ENCODE data around the gene STEEP1. TPM values are rescaled to one million over a fixed set of nuclear protein-coding genes. Genes with fewer than 3 reads are reported as not detected.

Gene STEEP1
- total and polyA plus RNA-seq, 2 of the 13 experiments (the other 11 are each of a cell fraction or from before 2014, with no cell fraction given) = 7.7 to 23.1 TPM

DNA sequence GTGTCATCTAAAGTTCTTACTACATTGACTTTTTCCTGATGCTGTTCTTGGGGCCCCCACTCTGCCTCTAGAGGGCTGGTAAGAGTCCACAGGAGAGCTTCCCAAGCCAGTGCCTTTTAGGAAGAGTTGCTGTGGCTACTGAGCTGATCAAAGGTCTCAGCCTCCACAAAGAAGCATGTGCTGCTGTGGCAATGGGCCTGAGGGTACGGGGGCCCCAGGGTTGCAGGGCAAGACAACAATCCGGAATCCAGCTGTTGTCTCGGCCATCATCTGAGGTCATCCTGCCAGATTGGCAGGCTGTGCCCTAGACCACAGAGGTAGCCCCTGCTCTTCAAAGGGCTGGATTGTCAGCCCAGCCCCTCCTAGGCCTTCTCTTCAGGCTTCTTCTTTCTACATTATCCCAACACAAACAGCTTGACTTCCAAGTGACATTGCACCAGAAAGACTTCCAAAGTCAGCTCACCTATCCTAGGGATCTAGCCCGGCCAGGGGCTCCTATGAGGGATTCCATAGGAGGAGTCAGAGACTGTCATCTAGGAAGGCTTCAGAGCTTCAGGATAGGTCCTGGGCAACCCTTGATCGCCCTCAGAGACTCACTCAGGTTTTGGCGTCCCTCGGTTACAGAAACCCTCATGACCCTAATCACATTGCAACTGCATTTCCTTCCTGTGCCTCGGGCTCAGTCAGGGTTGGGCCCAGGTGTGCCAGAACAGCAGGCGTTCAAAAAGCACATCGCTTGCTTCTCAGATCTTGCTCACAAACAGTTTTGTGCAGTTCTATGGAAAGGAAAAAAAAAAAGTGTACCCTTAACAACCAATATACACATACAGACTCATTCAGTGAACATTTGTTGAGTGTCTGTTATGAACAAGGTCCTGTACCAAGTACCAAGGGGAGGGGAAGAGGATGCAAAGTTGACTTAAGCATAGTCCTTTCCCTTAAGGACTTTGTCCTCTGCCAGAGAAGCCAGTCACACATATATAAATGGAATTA lies 69.2 kb downstream of the STEEP1 start (continued):
- TF ChIP-seq, protein P1, sequence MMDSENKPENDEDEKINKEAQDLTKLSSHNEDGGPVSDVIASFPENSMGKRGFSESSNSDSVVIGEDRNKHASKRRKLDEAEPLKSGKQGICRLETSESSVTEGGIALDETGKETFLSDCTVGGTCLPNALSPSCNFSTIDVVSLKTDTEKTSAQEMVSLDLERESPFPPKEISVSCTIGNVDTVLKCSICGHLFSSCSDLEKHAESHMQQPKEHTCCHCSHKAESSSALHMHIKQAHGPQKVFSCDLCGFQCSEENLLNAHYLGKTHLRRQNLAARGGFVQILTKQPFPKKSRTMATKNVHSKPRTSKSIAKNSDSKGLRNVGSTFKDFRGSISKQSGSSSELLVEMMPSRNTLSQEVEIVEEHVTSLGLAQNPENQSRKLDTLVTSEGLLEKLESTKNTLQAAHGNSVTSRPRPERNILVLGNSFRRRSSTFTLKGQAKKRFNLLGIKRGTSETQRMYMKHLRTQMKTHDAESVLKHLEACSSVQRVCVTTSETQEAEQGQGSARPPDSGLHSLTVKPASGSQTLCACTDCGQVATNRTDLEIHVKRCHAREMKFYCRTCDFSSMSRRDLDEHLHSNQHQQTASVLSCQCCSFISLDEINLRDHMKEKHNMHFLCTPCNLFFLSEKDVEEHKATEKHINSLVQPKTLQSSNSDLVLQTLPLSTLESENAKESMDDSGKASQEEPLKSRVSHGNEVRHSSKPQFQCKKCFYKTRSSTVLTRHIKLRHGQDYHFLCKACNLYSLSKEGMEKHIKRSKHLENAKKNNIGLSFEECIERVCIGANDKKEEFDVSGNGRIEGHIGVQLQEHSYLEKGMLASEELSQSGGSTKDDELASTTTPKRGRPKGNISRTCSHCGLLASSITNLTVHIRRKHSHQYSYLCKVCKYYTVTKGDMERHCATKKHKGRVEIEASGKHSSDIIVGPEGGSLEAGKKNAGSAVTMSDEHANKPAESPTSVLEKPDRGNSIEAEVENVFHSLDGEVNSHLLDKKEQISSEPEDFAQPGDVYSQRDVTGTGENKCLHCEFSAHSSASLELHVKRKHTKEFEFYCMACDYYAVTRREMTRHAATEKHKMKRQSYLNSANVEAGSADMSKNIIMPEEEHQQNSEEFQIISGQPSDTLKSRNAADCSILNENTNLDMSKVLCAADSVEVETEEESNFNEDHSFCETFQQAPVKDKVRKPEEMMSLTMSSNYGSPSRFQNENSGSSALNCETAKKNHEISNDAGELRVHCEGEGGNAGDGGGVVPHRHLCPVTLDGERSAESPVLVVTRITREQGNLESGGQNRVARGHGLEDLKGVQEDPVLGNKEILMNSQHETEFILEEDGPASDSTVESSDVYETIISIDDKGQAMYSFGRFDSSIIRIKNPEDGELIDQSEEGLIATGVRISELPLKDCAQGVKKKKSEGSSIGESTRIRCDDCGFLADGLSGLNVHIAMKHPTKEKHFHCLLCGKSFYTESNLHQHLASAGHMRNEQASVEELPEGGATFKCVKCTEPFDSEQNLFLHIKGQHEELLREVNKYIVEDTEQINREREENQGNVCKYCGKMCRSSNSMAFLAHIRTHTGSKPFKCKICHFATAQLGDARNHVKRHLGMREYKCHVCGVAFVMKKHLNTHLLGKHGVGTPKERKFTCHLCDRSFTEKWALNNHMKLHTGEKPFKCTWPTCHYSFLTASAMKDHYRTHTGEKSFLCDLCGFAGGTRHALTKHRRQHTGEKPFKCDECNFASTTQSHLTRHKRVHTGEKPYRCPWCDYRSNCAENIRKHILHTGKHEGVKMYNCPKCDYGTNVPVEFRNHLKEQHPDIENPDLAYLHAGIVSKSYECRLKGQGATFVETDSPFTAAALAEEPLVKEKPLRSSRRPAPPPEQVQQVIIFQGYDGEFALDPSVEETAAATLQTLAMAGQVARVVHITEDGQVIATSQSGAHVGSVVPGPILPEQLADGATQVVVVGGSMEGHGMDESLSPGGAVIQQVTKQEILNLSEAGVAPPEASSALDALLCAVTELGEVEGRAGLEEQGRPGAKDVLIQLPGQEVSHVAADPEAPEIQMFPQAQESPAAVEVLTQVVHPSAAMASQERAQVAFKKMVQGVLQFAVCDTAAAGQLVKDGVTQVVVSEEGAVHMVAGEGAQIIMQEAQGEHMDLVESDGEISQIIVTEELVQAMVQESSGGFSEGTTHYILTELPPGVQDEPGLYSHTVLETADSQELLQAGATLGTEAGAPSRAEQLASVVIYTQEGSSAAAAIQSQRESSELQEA (CRISPR knock-in tag; IDR thresholded peaks at IDR 0.05; ENCODE audit: not compliant biosample characterization) = no peak
- TF ChIP-seq ZNF431 (CRISPR knock-in tag; IDR thresholded peaks at IDR 0.05; ENCODE audit: borderline replicate concordance, low read depth) = no peak
- TF ChIP-seq SMC3 (IDR thresholded peaks at IDR 0.05; ENCODE audit: low read length) = peak; percentile 39; the same call in 1 of the 2 replicates
- no peak for TF ChIP-seq CREB1 (IDR thresholded peaks at IDR 0.05)
- no peak for TF ChIP-seq CREB1 (CRISPR knock-in tag; IDR thresholded peaks at IDR 0.05)
- no peak for TF ChIP-seq ZNF530 (CRISPR knock-in tag; IDR thresholded peaks at IDR 0.05; ENCODE audit: low read depth)
- TF ChIP-seq, protein P2, sequence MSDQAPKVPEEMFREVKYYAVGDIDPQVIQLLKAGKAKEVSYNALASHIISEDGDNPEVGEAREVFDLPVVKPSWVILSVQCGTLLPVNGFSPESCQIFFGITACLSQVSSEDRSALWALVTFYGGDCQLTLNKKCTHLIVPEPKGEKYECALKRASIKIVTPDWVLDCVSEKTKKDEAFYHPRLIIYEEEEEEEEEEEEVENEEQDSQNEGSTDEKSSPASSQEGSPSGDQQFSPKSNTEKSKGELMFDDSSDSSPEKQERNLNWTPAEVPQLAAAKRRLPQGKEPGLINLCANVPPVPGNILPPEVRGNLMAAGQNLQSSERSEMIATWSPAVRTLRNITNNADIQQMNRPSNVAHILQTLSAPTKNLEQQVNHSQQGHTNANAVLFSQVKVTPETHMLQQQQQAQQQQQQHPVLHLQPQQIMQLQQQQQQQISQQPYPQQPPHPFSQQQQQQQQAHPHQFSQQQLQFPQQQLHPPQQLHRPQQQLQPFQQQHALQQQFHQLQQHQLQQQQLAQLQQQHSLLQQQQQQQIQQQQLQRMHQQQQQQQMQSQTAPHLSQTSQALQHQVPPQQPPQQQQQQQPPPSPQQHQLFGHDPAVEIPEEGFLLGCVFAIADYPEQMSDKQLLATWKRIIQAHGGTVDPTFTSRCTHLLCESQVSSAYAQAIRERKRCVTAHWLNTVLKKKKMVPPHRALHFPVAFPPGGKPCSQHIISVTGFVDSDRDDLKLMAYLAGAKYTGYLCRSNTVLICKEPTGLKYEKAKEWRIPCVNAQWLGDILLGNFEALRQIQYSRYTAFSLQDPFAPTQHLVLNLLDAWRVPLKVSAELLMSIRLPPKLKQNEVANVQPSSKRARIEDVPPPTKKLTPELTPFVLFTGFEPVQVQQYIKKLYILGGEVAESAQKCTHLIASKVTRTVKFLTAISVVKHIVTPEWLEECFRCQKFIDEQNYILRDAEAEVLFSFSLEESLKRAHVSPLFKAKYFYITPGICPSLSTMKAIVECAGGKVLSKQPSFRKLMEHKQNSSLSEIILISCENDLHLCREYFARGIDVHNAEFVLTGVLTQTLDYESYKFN (CRISPR knock-in tag; conservative IDR thresholded peaks at IDR 0.05) = peak; percentile 82
- TF ChIP-seq FOXP1 (IDR thresholded peaks at IDR 0.05) = no peak
- TF ChIP-seq FOXP1 (CRISPR knock-in tag; IDR thresholded peaks at IDR 0.05) = peak; percentile 78
- TF ChIP-seq EP300 (IDR thresholded peaks at IDR 0.05; ENCODE audit: low read depth in 2 of 2, low read length in 2 of 2) = peak in 1 of 2 experiments; percentile 67; a peak in 1 of 4 replicates
- 0 out of 2 replicates have a peak, but pooled peaks have one; percentile 16 for TF ChIP-seq EP300 (CRISPR knock-in tag; IDR thresholded peaks at IDR 0.05; ENCODE audit: borderline replicate concordance)
- peak; percentile 38 for TF ChIP-seq TEAD3 (CRISPR knock-in tag; optimal IDR thresholded peaks at IDR 0.05; ENCODE audit: borderline replicate concordance)
- TF ChIP-seq, protein P3, sequence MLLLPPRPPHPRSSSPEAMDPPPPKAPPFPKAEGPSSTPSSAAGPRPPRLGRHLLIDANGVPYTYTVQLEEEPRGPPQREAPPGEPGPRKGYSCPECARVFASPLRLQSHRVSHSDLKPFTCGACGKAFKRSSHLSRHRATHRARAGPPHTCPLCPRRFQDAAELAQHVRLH (CRISPR knock-in tag; IDR thresholded peaks at IDR 0.05; ENCODE audit: borderline replicate concordance, low read depth) = 0 out of 2 replicates have a peak, but pooled peaks have one; percentile 18
- TF ChIP-seq ZBTB21 (CRISPR knock-in tag; IDR thresholded peaks at IDR 0.05) = no peak
- no peak for TF ChIP-seq TBL1XR1 (IDR thresholded peaks at IDR 0.05; ENCODE audit: borderline replicate concordance, low read length, partially characterized antibody)
- TF ChIP-seq NFATC3 (CRISPR knock-in tag; IDR thresholded peaks at IDR 0.05) = no peak
- TF ChIP-seq KAT2B (IDR thresholded peaks at IDR 0.05; ENCODE audit: borderline replicate concordance, low read depth, low read length) = no peak
- TF ChIP-seq TMF1 (CRISPR knock-in tag; IDR thresholded peaks at IDR 0.05; ENCODE audit: low read depth) = no peak

Data from HepG2 (cell line).